Suprapubic skin (tissue), 3 donors: ENCODE measurements around the gene CPB1.

Source experiments
- POLR2A ChIP-seq, 2 donors: fragments of 450-650 bp; IDR thresholded peaks; one replicate each; pipeline ENCODE4 v1.6.1; 2017; ENCODE audit warnings: antibody characterized with exemption in 2 of 2, mild to moderate bottlenecking in 2 of 2, moderate library complexity in 2 of 2
- TF ChIP-seq, protein P1 (sequence below), 2 donors: fragments of 200-600 bp in 1 of 2; fragments of 450-650 bp in 1 of 2; sonication (generic) in 1 of 2; IDR thresholded peaks; one replicate each; pipeline ENCODE4 v1.5.1; 2016 to 2019; ENCODE audit warnings: antibody characterized with exemption in 2 of 2, mild to moderate bottlenecking in 1 of 2, moderate library complexity in 1 of 2

DNA sequence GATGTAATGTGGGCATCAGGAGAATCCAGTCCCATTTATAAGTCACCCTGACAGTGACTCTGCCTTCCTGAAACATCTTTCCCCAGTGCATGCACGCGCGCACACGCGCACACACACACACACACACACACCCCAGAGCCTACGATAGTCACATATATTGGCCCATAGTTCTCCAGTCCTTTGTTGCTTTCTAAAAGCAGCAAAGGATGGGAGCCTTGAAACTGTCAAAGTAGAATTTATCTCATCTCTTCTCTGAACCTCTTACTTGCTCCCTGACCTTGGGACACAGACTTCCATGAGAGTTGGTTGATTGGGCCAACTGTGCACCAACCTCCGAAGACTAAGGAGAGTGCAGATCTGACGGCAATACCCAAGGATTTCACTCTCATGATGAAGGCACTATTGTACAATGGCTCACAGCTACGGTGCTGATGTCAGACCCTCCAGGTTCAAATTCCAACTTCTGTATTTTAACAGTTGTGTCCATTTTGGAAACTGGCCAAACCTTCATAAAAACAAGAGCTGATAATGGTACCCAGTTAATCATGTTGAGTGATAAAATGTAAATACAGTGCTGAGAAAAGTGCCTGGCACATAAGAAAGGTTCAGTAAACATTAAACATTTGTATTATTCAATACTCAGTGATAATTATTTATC, 45.8 kb downstream of the CPB1 start:
- no peak for TF ChIP-seq POLR2A (IDR thresholded peaks at IDR 0.05)
- TF ChIP-seq, protein P1, sequence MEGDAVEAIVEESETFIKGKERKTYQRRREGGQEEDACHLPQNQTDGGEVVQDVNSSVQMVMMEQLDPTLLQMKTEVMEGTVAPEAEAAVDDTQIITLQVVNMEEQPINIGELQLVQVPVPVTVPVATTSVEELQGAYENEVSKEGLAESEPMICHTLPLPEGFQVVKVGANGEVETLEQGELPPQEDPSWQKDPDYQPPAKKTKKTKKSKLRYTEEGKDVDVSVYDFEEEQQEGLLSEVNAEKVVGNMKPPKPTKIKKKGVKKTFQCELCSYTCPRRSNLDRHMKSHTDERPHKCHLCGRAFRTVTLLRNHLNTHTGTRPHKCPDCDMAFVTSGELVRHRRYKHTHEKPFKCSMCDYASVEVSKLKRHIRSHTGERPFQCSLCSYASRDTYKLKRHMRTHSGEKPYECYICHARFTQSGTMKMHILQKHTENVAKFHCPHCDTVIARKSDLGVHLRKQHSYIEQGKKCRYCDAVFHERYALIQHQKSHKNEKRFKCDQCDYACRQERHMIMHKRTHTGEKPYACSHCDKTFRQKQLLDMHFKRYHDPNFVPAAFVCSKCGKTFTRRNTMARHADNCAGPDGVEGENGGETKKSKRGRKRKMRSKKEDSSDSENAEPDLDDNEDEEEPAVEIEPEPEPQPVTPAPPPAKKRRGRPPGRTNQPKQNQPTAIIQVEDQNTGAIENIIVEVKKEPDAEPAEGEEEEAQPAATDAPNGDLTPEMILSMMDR (IDR thresholded peaks at IDR 0.05) = no peak
